IMR-90 (cell line): Measurements from ENCODE around the gene KCNMA1. TPM values are rescaled to one million over a fixed set of nuclear protein-coding genes. Genes with fewer than 3 reads are reported as not detected.
A peak's percentile ranks its signal among the peaks of the same experiment; 100 is the strongest.

Experiments
- ATAC-seq: fragments of 200-7000 bp; cut with Tn5 transposase; 2 replicates; pipeline ENCODE4 v1.9.1; 2020; ENCODE audit warnings: low read depth, mild to moderate bottlenecking, moderate library complexity
- BruUV-seq: library from RNA; stranded (reverse); fragments of 400-500 nt; replicated peaks from 2 replicates; lab custom pipeline; 2021; lab: Mats Ljungman, UMichigan
- CTCF ChIA-PET: fragments of 300-600 bp; formaldehyde crosslinking; extraction: SDS; loops from one replicate; lab custom pipeline; 2021; ENCODE audit warnings: antibody characterized with exemption; lab: Yijun Ruan, JAX
- POLR2A ChIA-PET: fragments of 300-600 bp; sonication (Branson Sonifier 250); formaldehyde crosslinking; loops from one replicate; lab custom pipeline; 2022; ENCODE audit warnings: antibody characterized with exemption; ENCODE audit not compliant: unreplicated experiment; lab: Charles Lee
- DNase-seq: peaks from one replicate; pipeline ENCODE4 v3.0.0; 2013
- H2AFZ ChIP-seq: replicated peaks from 2 replicates; pipeline ENCODE3; 2013; ENCODE audit warnings: low read length, mild to moderate bottlenecking; ENCODE audit not compliant: poor library complexity
- H2AK5ac ChIP-seq: 2 replicates; pipeline ENCODE4 v1.6.1; 2013; ENCODE audit warnings: low read depth, low read length, inconsistent platforms
- H2AK9ac ChIP-seq: replicated peaks from 2 replicates; pipeline ENCODE3; 2013; ENCODE audit warnings: mild to moderate bottlenecking, low read depth, low read length, moderate library complexity; ENCODE audit not compliant: poor library complexity
- H2BK120ac ChIP-seq: 2 replicates; pipeline ENCODE4 v1.6.1; 2013; ENCODE audit warnings: low read depth, low read length, inconsistent platforms
- H2BK15ac ChIP-seq: 3 replicates; pipeline ENCODE4 v1.6.1; 2013; ENCODE audit warnings: low read depth, low read length, inconsistent platforms
- H2BK20ac ChIP-seq: 2 replicates; pipeline ENCODE4 v1.6.1; 2013; ENCODE audit warnings: low read depth, mild to moderate bottlenecking, inconsistent platforms, low read length, moderate library complexity
- H2BK5ac ChIP-seq: 2 replicates; pipeline ENCODE4 v1.6.1; 2013; ENCODE audit warnings: mild to moderate bottlenecking, low read depth, low read length, inconsistent platforms; ENCODE audit not compliant: poor library complexity, severe bottlenecking
- H3K14ac ChIP-seq: replicated peaks from 2 replicates; pipeline ENCODE4 v1.6.1; 2013; ENCODE audit warnings: low read depth, low read length, inconsistent platforms
- H3K18ac ChIP-seq: 2 replicates; pipeline ENCODE4 v1.6.1; 2013; ENCODE audit warnings: low read depth, low read length, control low read depth
- H3K23ac ChIP-seq: 2 replicates; pipeline ENCODE4 v1.6.1; 2013; ENCODE audit warnings: low read depth, low read length, inconsistent platforms
- H3K27ac ChIP-seq: 2 replicates; pipeline ENCODE4 v1.5.1; 2013; ENCODE audit warnings: mild to moderate bottlenecking, control low read depth, low read length; ENCODE audit not compliant: insufficient read depth
- H3K27me3 ChIP-seq: 2 replicates; pipeline ENCODE4 v1.6.1; 2013; ENCODE audit warnings: low read length; ENCODE audit not compliant: control insufficient read depth, insufficient read depth
- H3K36me3 ChIP-seq: 2 replicates; pipeline ENCODE4 v1.6.1; 2013; ENCODE audit warnings: low read length, mixed read lengths; ENCODE audit not compliant: control insufficient read depth, insufficient read depth
- H3K4ac ChIP-seq: 2 replicates; pipeline ENCODE4 v1.6.1; 2013; ENCODE audit warnings: low read depth, low read length, inconsistent platforms
- H3K4me1 ChIP-seq: 2 replicates; pipeline ENCODE4 v1.6.1; 2013; ENCODE audit warnings: low read length, mixed read lengths; ENCODE audit not compliant: control insufficient read depth, insufficient read depth
- H3K4me2 ChIP-seq: 2 replicates; pipeline ENCODE4 v1.6.1; 2013; ENCODE audit warnings: low read depth, mild to moderate bottlenecking, control low read depth, low read length, moderate library complexity
- H3K4me3 ChIP-seq: 2 replicates; pipeline ENCODE4 v1.5.1; 2013; ENCODE audit warnings: low read depth, mild to moderate bottlenecking, control low read depth, low read length, moderate library complexity; ENCODE audit not compliant: insufficient read depth
- H3K56ac ChIP-seq: 2 replicates; pipeline ENCODE4 v1.6.1; 2013; ENCODE audit warnings: low read length, inconsistent platforms; ENCODE audit not compliant: insufficient read depth; ENCODE audit errors: extremely low read depth
- H3K79me1 ChIP-seq, 2 experiments: 2 replicates each; pipeline ENCODE4 v1.6.1; 2013; ENCODE audit warnings: low read length in 2 of 2, inconsistent platforms in 1 of 2, low read depth in 1 of 2
- H3K9ac ChIP-seq: 2 replicates; pipeline ENCODE4 v1.6.1; 2013; ENCODE audit warnings: low read depth, low read length, control low read depth
- H3K9me1 ChIP-seq: 2 replicates; pipeline ENCODE4 v1.6.1; 2013; ENCODE audit warnings: low read length, inconsistent platforms; ENCODE audit not compliant: insufficient read depth
- H3K9me3 ChIP-seq: 2 replicates; pipeline ENCODE4 v1.6.1; 2013; ENCODE audit warnings: low read length; ENCODE audit not compliant: control insufficient read depth, insufficient read depth
- H4K20me1 ChIP-seq: 2 replicates; pipeline ENCODE4 v1.6.1; 2013; ENCODE audit warnings: low read length, inconsistent platforms; ENCODE audit not compliant: insufficient read depth
- H4K5ac ChIP-seq: 2 replicates; pipeline ENCODE4 v1.6.1; 2013; ENCODE audit warnings: mild to moderate bottlenecking, low read depth, low read length, control low read depth
- H4K8ac ChIP-seq, 2 experiments: 2 replicates each; pipeline ENCODE4 v1.6.1; 2013; ENCODE audit warnings: low read depth in 2 of 2, low read length in 2 of 2, control low read depth in 1 of 2, inconsistent platforms in 1 of 2
- H4K91ac ChIP-seq: 2 replicates; pipeline ENCODE4 v1.6.1; 2013; ENCODE audit warnings: low read depth, low read length, inconsistent platforms; ENCODE audit not compliant: insufficient read depth
- BHLHE40 ChIP-seq: fragments of 150-350 bp; IDR thresholded peaks from 2 replicates; pipeline ENCODE4 v1.6.1; 2016; ENCODE audit warnings: mild to moderate bottlenecking, low read depth, low read length
- CEBPB ChIP-seq: IDR thresholded peaks from 2 replicates; pipeline ENCODE4 v1.6.1; 2012; ENCODE audit warnings: low read depth, low read length, improper control_type of control experiment
- CHD1 ChIP-seq: IDR thresholded peaks from 2 replicates; pipeline ENCODE4 v1.6.1; 2012; ENCODE audit warnings: low read depth, low read length, improper control_type of control experiment
- CTCF ChIP-seq: conservative IDR thresholded peaks from 2 replicates; pipeline ENCODE4 v1.5.1; 2012; ENCODE audit warnings: mild to moderate bottlenecking, low read depth, low read length, improper control_type of control experiment
- FOS ChIP-seq: fragments of 150-350 bp; IDR thresholded peaks from 2 replicates; pipeline ENCODE4 v1.6.1; 2016; ENCODE audit warnings: low read depth, low read length
- MAFK ChIP-seq: IDR thresholded peaks from 2 replicates; pipeline ENCODE4 v1.6.1; 2012; ENCODE audit warnings: low read depth, low read length, improper control_type of control experiment
- MAZ ChIP-seq: IDR thresholded peaks from 2 replicates; pipeline ENCODE4 v1.6.1; 2012; ENCODE audit warnings: low read depth, mild to moderate bottlenecking, low read length, improper control_type of control experiment, moderate library complexity, borderline replicate concordance
- MXI1 ChIP-seq: IDR thresholded peaks from 2 replicates; pipeline ENCODE4 v1.6.1; 2012; ENCODE audit warnings: low read depth, mild to moderate bottlenecking, low read length, moderate library complexity, borderline replicate concordance
- NFE2L2 ChIP-seq: fragments of 150-350 bp; IDR thresholded peaks from 2 replicates; pipeline ENCODE4 v1.6.1; 2016; ENCODE audit warnings: low read depth, mild to moderate bottlenecking, low read length
- RAD21 ChIP-seq: IDR thresholded peaks from 2 replicates; pipeline ENCODE4 v1.6.1; 2012; ENCODE audit warnings: low read length, improper control_type of control experiment
- USF2 ChIP-seq: fragments of 150-350 bp; IDR thresholded peaks from 2 replicates; pipeline ENCODE4 v1.6.1; 2017; ENCODE audit warnings: mild to moderate bottlenecking, antibody characterized with exemption, low read length, low read depth
- WGBS, 2 experiments: methylation state at CpG; one replicate each; pipeline versions ENCODE4 v1.1.5 to v1.1.7; 2013; ENCODE audit warnings: missing lambda C conversion rate in 2 of 2; ENCODE audit not compliant: insufficient read length in 1 of 2; ENCODE audit errors: extremely low coverage in 2 of 2; 5-methylcytosine and 5-hydroxymethylcytosine counted together
- dilution Hi-C: fragments of 300-500 bp; cut with HindIII; formaldehyde crosslinking; loops from one replicate; pipeline ENCODE4 v1.14.3; 2018; ENCODE audit warnings: low sequenced_read_pairs; ENCODE audit not compliant: unreplicated experiment
- in situ Hi-C: fragments of 300-500 bp; cut with MboI; formaldehyde crosslinking; loops from 3 replicates; pipeline ENCODE4 v1.14.3; 2019; ENCODE audit warnings: low sequenced_read_pairs, inconsistent platforms, mixed read lengths
- intact Hi-C: fragments of 100-400 bp; cut with micrococcal nuclease; formaldehyde crosslinking; loops from 2 replicates; pipeline ENCODE4 v1.10.0; 2022
- polyA plus RNA-seq, 3 experiments: library from polyadenylated mRNA; depleted of rRNA; stranded (reverse); fragments of >200 nt; gene quantifications; 2 replicates each; pipeline ENCODE4 v1.2.3, GENCODE V29; 2012; ENCODE audit warnings: low replicate concordance in 1 of 3
- total RNA-seq: library from RNA; depleted of rRNA; stranded (reverse); fragments of >200 nt; gene quantifications from 2 replicates; pipeline ENCODE4 v1.2.3, GENCODE V29; 2012
- TF ChIP-seq, protein P1 (sequence below): fragments of 150-350 bp; IDR thresholded peaks from 2 replicates; pipeline ENCODE4 v1.6.1; 2016; ENCODE audit warnings: low read depth, mild to moderate bottlenecking, low read length, moderate library complexity, borderline replicate concordance

KCNMA1 gene
- total and polyA plus RNA-seq, 2 of the 4 experiments (the other 2 are of a cell fraction), result 25.6 to 29.6 TPM

- peak; percentile 70 for TF ChIP-seq BHLHE40
Observed at GRCh38 chr10:77392851-77393250, 244.8 kb downstream of the KCNMA1 start (continued).

- Histone ChIP-seq H4K20me1 (peaks cover 4% of the 10 kb centered on the region; the same call in 1 of the 2 replicates), H3K4ac (peak overlapping the region; percentile 96), H3K9me3 (no peaks in the 10 kb centered on the region), H3K56ac (peak overlapping the region; percentile 90), H3K4me1 (peaks cover 26% of the 10 kb centered on the region), H3K23ac (peak overlapping the region; percentile 90), H2BK120ac (peak overlapping the region; percentile 97), H3K18ac (peak overlapping the region; percentile 44; the same call in 1 of the 2 replicates), H2BK5ac (peak overlapping the region; percentile 93), H2AK5ac (peak overlapping the region; percentile 95), H3K27ac (peak overlapping the region; percentile 43), H3K4me2 (peak overlapping the region; percentile 38; the same call in 1 of the 2 replicates), H2AFZ (peak overlapping the region; percentile 55), H2BK20ac (peak overlapping the region; percentile 99), H3K36me3 (no peaks in the 10 kb centered on the region), H2AK9ac (peak overlapping the region; percentile 85), H3K14ac (peak overlapping the region; percentile 91), H3K9ac (peak overlapping the region; percentile 13; the same call in 1 of the 2 replicates), H3K79me1 (peaks cover 0 to 23% of the 10 kb centered on the region in 2 experiments; a peak in 2 of 4 replicates), H2BK15ac (peak overlapping the region; percentile 80; the same call in 2 of the 3 replicates), H3K4me3 (no peak overlapping the region), H4K91ac (peak overlapping the region; percentile 96), H3K9me1 (peaks cover 28% of the 10 kb centered on the region), H4K5ac (peak overlapping the region; percentile 13), H3K27me3 (no peaks in the 10 kb centered on the region), H4K8ac (peak overlapping the region; percentile 68 to 89)
- dilution Hi-C loops, result no loop called here
- intact Hi-C loops, result loop anchor here (1.0 to 10.0 kb wide), 8 partner anchors 132 to 365 kb away; partner anchors contain the start of gene KCNMA1
- no TSS peak for BruUV-seq
- peak; percentile 40 for ATAC-seq
- WGBS, 2 experiments, result 80% methylated on average over 1 of the region's 2 CpGs; no CpG with 5 or more reads in 1 of the 2 experiments
- CTCF ChIA-PET, result interaction anchor here (0.9 to 2.0 kb wide), 9 partner anchors 9 to 244 kb away, joined by 3 to 7 read pairs (median 4); no protein-coding TSS in a partner anchor
- DNase-seq, result peak; percentile 60
- in situ Hi-C loops, result loop anchor here (10.0 kb wide), 1 partner anchor 217 kb away; no protein-coding TSS in a partner anchor
- POLR2A ChIA-PET, result no interaction called here
- TF ChIP-seq NFE2L2 (no peak), MAZ (no peak), MXI1 (no peak), CHD1 (no peak), CEBPB (no peak), FOS (no peak), MAFK (no peak), CTCF (no peak), USF2 (no peak), RAD21 (no peak)
- TF ChIP-seq, protein P1, sequence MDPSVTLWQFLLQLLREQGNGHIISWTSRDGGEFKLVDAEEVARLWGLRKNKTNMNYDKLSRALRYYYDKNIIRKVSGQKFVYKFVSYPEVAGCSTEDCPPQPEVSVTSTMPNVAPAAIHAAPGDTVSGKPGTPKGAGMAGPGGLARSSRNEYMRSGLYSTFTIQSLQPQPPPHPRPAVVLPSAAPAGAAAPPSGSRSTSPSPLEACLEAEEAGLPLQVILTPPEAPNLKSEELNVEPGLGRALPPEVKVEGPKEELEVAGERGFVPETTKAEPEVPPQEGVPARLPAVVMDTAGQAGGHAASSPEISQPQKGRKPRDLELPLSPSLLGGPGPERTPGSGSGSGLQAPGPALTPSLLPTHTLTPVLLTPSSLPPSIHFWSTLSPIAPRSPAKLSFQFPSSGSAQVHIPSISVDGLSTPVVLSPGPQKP, result no peak
Observed at GRCh38 chr10:77392236-77392721, 245.3 kb downstream of the KCNMA1 start.
